PFSK-1 (cell line): Measurements from ENCODE around the gene SNX9.

Experiments used
- FOXP2 ChIP-seq: optimal IDR thresholded peaks from 2 replicates; pipeline ENCODE3; 2011; ENCODE audit warnings: borderline replicate concordance, control low read depth, inconsistent platforms; ENCODE audit not compliant: insufficient read depth; ENCODE audit errors: extremely low read length, extremely low read depth
- POLR2AphosphoS5 ChIP-seq: IDR thresholded peaks from 2 replicates; pipeline ENCODE4 v1.6.1; 2012; ENCODE audit warnings: low read depth, mild to moderate bottlenecking, control low read depth, low read length, moderate library complexity
- REST ChIP-seq, 2 experiments: IDR thresholded peaks; 2 replicates each; pipeline versions ENCODE4 v1.6.1 to v1.8.0; 2011 to 2012; ENCODE audit warnings: low read depth in 2 of 2, low read length in 2 of 2, control low read depth in 1 of 2, inconsistent platforms in 1 of 2, mild to moderate bottlenecking in 1 of 2, moderate library complexity in 1 of 2; ENCODE audit not compliant: insufficient read depth in 1 of 2
- SIN3A ChIP-seq: IDR thresholded peaks from 2 replicates; pipeline ENCODE4 v1.6.1; 2012; ENCODE audit warnings: mild to moderate bottlenecking, low read length, moderate library complexity, borderline replicate concordance; ENCODE audit not compliant: insufficient read depth
- TAF1 ChIP-seq: IDR thresholded peaks from 2 replicates; pipeline ENCODE4 v1.6.1; 2012; ENCODE audit warnings: low read length, control low read depth, borderline replicate concordance; ENCODE audit not compliant: insufficient read depth

Gene SNX9

GRCh38 chr6:157896932-157897331 lies 73.9 kb downstream of the SNX9 start:
- TF ChIP-seq POLR2AphosphoS5 (no peak), TAF1 (no peak), SIN3A (no peak), REST (IDR thresholded peaks at IDR 0.05; ENCODE audit: insufficient read depth in 1 of 2, low read depth in 2 of 2, low read length in 2 of 2) (no peak), FOXP2 (no peak)

- TF ChIP-seq POLR2AphosphoS5 (no peak), FOXP2 (no peak), SIN3A (no peak), TAF1 (no peak)
These were observed 75.1 kb downstream of the SNX9 start for GRCh38 chr6:157898169-157898568.

- TF ChIP-seq REST (IDR thresholded peaks at IDR 0.05; ENCODE audit: insufficient read depth in 1 of 2, low read depth in 2 of 2, low read length in 2 of 2) (no peak), TAF1 (no peak), POLR2AphosphoS5 (no peak), FOXP2 (no peak), SIN3A (no peak)
These were observed 75.6 kb downstream of the SNX9 start for GRCh38 chr6:157898640-157899039.

GRCh38 chr6:157904999-157905398 lies 82.0 kb downstream of the SNX9 start:
- TF ChIP-seq POLR2AphosphoS5 (no peak), TAF1 (no peak), REST (IDR thresholded peaks at IDR 0.05; ENCODE audit: insufficient read depth in 1 of 2, low read depth in 2 of 2, low read length in 2 of 2) (no peak), FOXP2 (no peak), SIN3A (no peak)

GRCh38 chr6:157905590-157906342 lies 82.7 kb downstream of the SNX9 start:
- TF ChIP-seq SIN3A = no peak
- no peak for TF ChIP-seq POLR2AphosphoS5
- TF ChIP-seq TAF1 = no peak

- TF ChIP-seq REST (IDR thresholded peaks at IDR 0.05; ENCODE audit: insufficient read depth in 1 of 2, low read depth in 2 of 2, low read length in 2 of 2) = no peak
- no peak for TF ChIP-seq POLR2AphosphoS5
- TF ChIP-seq FOXP2 = no peak
- no peak for TF ChIP-seq SIN3A
- no peak for TF ChIP-seq TAF1
These were observed 83.6 kb downstream of the SNX9 start for GRCh38 chr6:157906537-157907061.
